ENCODE measurements around the gene SND1.
A peak's percentile ranks its signal among the peaks of the same experiment; 100 is the strongest.

SND1 gene

DNA sequence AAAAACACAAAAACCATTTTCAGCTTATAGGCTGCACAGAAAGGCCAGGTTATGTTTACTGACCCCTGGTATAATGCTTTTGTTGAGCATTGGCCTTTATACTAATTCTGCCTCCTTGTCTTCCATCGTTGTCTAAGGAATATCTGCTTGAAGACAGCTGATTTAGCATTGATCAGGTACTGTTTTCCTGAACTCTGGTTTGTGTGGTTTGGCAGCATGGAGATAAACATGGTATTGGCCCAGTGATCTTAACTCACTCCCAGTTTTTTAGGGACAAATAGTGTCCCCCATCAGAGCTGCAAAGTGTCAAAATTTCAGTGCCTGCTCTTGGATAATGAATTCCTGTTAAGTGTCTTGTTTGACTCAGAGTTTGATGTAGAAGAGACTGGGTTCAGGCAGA lies 100.8 kb downstream of the SND1 start:
- intact Hi-C loops (cut with DNase I), result no loop called here
- no peak for DNase-seq

DNA sequence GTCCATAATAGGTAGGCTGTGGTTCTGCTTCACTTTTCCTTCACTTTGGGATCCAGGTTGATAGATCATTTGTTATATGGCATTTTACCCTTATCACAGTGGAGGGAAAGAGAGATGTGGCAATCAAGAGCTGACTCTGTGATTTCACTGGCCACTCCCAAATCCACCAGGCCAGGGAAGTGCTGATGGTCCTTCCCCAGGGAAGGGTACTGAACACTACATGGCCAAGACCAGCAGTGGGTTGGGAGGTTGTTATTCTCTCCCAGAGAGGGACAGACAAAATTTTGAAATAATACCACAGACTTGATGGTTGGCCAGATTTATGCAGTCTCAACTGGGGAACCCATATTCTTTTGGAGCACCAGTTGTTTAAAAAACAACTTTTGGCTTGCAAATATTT lies 102.5 kb downstream of the SND1 start:
- no peak for DNase-seq
- intact Hi-C loops (cut with DNase I), result no loop called here

DNA sequence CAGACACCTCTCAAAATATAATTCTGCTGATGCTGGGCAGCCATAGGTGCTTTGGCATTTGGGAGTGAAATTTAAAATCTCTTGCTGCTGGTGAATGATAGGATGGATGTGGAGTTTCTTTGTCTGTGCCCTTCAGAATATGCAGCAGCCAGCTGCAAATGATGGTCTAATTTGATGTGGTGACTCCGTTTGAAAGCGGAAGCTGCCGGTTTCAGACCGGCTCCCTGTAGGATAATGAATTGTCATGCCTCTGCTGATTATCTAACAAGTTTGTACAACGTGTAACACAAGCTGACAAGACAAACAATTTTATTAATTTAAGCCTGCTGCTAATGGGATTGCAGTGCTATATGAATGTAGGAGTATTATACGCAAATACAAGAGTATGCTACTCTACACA lies 103.5 kb downstream of the SND1 start:
- intact Hi-C loops (cut with DNase I), result no loop called here
- peak in 11 of 42 donors; percentile 8 to 51 (median 20) for DNase-seq

DNA sequence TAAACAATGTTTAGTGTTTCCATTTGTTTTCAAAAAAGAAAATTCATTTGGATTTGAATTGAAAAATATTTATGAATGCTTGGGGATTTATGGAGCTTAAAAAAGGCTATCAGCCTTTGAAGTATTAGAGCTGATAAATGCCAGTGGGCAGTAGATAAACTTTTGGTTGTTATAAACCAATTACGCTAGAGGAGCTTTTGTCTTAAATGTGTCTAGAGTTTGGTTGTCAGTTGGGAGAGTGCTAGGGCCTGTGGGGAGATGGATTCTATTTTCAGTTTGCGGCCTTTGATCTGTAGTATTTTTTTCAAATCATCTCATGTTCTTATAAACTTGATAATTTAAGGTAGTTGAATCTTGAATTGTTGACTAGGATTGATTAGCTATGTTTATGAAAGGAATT lies 104.0 kb downstream of the SND1 start:
- intact Hi-C loops (cut with DNase I), result no loop called here
- DNase-seq, result no peak

DNA sequence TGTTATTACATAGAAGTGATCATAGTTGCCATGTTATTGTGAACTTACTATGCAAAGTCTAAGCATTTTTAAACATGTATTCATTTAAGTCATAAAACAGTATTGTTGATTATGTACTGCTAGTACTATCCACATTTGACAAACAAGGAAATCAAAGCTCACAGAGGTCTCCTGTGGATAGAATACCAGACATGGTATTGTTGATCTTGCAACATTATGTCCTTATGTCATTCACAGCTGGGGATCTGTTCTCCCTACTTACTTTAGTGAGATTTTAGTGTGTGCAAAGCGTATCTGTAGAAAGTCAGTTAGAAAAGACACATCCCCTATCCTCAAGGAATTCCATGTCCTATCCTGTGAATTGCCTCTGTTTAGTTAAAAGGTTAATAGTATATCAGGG lies 106.1 kb downstream of the SND1 start:
- no peak for DNase-seq
- intact Hi-C loops (cut with DNase I), result no loop called here

DNA sequence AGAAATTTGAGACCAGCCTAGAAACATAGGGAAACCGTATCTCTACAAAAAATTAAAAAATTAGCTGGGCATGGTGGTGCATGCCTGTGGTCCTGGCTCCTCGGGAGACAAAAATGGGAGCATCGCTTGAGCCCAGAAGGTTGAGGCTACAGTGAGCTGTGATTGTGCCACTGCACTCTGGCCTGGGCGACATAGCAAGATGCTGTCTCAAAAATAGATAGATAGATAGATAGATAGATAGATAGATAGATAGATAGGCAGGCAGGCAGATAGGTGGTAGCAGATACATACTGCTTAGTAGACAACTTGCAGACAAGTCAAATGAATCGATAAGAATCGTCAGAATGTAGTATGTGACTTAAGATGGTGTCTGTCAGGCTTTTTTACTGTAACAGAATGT lies 106.9 kb downstream of the SND1 start:
- no peak for DNase-seq
- intact Hi-C loops (cut with DNase I), result no loop called here

DNA sequence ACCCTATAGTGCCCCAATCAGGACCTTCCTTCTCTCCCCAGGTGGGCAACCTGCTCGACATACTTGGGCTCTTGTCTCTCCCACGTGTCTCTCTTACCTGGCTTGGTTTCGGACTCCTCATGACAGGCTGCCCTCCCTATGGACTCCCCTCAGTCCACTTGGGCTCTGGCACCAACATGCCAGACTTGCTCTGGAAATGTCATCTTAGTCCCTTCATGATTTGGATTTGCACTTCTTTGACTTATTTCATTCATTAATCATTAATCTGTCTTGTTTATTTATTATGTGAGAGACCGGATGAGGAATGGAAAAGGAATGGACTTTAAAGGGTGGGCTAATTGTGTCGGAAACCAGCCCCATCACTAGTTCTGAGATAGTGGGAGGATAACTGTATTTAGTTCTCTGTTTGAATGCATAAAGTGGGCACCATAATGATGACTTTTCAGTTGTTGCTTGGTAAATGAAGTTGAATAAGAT lies 108.0 kb downstream of the SND1 start:
- DNase-seq, result no peak
- intact Hi-C loops (cut with DNase I), result no loop called here

DNA sequence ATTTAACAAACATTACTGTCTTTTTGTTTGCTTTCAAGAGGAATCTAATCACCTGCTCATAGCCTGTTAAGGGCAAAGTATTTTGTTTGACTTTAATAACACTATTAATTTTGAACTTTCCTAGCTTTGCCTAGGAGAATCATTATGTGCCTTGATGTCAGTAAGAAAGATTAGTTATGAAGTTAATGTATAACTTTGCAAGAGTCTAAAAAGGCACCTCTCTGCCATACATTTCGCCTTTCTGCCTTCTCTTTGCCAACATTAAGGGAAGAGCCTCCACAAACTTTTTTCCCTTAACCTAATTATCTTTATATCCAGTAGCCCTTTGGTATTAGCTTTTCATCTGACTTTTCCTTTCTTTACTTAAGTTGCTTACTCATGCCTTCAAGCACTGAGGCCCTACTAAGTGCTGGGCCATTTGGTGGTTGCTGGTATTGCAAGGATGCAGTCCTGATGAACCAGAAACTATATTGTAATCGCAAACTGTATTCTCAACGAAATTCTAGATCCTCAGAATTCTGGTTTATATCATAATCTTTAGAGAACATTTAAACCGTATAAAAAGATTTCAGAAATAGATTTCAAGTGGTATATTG lies 108.5 kb downstream of the SND1 start:
- DNase-seq, result no peak
- intact Hi-C loops (cut with DNase I), result no loop called here

DNA sequence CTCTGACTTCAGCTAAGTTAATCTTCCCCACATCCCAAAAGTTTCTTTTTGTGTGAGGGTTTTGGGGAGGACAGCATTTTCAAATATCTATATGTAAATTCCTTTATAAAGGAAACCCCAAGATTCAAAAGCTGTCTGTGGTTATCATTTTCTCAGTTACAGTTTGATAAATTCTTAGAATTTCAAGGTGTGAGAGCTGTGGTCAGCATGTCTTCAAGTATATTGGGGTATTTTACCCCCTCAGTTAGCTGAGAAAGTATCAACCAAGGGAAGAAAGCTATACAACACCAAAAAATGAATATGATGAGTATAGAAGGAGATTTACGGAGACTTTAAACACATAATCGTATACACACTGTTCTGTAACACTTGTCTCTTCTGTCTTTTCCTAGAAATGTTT lies 109.2 kb downstream of the SND1 start:
- intact Hi-C loops (cut with DNase I), result no loop called here
- no peak for DNase-seq

DNA sequence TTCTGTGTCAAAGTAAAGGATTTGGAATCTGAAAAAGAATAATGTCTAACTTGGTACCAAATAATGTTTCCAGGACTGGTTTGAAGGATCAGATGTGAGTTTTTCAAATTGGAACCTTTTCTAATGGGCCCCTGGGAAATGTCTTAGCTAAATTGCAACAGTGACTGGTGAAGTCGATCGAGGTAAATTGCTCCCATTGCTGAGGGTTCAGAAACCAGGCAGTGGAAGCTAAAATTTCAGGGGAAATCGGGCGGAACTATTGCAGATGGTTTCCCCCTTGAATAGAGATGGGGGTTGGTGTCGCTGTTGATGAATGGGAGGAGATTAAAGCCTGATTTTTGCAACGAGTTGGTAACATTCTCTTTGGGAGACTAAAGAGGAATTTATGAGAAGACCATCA lies 112.7 kb downstream of the SND1 start:
- intact Hi-C loops (cut with DNase I), result no loop called here
- DNase-seq, result no peak

DNA sequence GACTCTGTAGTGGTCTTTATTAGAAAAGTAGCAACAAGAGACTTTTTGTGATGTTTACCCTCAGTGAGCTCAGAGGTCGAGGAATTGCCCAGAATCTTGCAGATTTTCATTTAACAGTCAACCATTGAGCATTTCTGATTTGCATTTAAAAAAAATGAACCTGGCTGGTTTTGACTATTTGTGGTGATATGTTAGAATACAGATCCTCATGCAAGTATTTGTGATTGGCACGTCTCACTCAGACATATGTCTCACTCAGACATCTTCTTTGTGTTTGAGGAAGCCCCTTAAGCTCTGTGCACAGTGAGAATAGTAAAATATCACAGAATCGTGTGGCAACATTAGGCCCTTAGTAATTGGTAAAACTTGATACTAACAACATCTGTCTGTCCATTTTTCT lies 113.2 kb downstream of the SND1 start:
- intact Hi-C loops (cut with DNase I), result no loop called here
- no peak for DNase-seq

DNA sequence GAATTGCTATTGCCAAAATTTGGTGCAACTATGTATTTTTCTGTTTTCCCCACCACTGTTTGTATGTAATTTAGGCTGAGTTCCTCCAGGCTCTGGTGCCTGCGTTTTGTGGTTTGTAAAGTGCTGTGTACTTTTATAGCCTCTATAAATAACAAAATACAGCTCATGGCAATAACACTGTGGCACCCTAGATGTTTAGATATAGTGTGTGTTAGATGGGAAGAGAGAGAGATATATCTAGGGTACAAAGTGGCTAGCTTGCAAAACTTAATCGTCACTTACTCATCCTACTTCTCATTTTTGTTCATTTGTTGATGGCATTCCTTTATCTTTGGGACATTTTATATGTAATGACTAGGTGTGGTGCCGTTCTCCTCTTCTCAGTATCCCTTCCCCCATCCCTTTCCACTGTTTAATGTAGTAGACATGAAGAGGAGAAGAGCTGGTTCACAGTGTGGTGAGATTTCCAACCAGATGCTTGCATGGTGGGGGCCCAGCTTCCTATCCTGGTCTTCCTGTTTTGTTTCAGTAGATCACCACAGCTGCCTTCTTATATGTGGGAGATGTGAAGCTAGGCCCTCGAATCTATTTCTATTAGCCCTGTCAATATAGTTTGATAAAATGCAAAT lies 115.0 kb downstream of the SND1 start:
- intact Hi-C loops (cut with DNase I), result no loop called here
- no peak for DNase-seq

DNA sequence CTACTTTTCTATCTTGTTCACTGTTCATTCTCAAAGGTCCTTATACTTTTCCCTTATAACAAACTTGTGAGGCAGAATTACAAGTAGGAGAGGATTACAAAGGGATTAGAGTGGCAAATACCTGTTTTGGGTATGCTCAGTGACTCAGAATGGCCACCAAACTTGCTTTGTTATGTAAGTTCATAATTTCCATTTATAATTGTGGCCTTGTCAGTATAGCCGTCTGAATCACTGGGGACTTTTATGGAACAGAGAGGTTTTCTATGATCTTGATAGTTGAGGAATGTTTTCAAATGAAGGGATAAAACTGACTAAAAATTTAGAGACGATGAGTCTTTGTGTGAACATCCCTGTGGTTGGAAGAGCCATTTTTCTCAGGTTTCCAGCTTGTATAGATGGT lies 116.2 kb downstream of the SND1 start:
- no peak for DNase-seq
- intact Hi-C loops (cut with DNase I), result no loop called here

DNA sequence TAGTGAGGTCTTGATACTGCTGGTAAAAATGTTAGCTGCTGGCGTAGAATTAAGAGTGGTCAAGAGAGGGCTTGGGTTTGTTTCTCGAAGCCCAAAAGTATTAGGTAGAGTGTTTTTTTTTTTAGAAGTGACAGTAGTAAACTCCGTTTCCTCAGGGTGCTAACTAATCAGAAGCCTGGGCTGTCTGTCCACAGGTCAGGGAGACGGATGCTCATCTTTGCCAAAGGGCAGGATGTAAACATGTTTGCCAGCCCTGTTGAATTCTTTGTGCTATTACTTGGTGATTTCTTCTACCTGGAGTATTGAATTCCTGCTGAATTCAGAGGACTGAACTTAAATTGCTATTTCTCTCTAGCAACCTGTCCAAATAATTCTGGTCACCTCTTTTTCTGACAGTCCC lies 117.1 kb downstream of the SND1 start:
- no peak for DNase-seq
- intact Hi-C loops (cut with DNase I), result no loop called here

DNA sequence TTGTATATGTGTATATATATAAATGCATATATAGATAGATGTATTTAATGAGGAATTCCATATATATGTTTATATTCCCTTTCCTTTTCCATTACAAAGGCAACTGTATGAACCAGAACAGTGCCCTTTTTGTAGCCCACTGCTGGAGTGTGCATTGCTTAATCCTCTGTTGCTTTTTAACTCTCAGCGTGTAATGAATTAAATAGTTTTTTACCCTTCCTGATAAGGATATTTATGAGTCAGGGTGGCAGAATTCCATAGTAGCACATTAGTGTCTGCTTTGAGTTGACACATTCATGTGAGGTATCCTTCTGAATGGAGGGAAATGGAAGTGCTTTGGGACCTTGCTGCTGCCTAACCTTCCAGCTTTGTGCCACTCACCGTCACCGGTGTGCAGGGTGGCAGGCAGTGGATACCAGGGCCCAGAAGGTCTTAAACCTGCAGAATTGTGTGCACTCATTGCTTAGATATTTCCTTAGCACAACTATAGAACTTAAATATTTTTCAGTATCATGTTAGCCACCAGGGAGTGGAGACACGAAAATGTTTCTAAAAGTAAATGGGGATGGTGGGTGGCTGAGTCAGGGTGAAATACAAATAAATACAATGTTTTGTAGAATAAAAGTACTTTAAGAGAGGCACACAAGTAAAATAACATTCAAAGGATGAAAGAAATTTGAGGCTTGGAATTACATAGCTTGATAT lies 117.9 kb downstream of the SND1 start:
- intact Hi-C loops (cut with DNase I), result no loop called here
- no peak for DNase-seq

DNA sequence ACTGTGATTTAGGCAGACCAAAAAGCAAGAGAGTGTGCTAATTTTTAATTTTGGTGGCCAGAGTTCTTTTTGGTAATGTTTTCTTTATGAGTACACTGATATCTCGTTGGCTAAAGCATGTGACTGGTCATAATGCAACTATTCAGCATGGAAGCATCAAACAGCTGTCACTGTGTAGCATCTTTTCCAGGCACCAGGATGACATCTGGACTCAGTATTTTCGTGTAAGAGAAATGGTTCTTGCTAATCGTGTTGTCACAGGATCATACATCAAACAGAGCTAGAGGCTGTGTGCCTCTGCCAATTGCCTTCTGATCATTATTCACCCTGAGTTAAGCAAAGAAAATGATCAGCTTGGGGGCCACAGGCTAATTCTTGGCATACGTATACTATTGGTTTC lies 118.9 kb downstream of the SND1 start:
- no peak for DNase-seq
- intact Hi-C loops (cut with DNase I), result no loop called here

DNA sequence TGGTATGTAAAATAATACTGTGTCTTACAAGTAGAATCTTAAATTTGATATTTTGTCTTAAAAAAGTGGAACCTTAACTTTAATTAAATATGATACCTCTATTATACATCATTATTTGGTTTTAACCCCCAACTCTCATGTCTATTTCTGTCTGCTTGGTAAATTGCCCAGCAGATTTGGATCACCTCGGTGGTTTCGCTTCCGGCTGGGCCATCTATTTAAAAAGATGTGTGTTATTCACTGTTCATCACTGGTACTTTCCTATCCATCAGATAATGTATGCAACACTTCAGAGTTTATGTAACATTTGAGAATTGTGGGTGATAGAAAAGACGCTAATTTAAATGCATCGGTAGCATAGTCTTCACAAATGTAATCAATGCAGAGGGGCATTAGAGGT lies 119.7 kb downstream of the SND1 start:
- intact Hi-C loops (cut with DNase I), result no loop called here
- DNase-seq, result no peak

DNA sequence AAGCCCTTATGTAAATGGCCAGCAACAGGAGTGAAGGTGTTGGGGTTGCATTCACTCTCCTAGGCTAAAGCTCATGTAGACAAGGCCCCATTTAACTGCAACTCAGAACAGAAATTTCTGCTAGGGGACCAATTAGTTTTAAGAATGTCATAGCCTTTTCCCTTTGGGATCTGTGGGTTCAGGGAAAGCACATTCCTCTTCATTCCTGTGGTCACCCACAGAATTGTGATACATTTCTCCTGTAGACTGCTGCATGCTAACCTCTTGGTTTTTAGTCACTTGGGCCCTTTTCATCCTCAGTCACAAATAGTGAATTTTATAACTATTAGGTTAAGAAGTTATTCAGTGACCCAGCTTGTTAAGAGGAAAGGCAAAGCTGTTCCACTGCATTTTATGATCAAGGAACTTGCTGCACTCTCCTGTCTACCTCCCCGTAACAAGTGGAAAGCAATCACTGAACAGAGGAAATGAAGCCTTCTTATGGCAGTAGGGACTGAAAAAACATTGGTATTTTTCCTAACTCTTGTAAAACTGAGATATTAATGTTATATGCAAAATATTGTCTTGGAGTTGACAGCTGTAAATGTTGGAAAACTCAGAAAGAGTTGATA lies 124.9 kb downstream of the SND1 start:
- no peak for DNase-seq
- intact Hi-C loops (cut with DNase I), result no loop called here

DNA sequence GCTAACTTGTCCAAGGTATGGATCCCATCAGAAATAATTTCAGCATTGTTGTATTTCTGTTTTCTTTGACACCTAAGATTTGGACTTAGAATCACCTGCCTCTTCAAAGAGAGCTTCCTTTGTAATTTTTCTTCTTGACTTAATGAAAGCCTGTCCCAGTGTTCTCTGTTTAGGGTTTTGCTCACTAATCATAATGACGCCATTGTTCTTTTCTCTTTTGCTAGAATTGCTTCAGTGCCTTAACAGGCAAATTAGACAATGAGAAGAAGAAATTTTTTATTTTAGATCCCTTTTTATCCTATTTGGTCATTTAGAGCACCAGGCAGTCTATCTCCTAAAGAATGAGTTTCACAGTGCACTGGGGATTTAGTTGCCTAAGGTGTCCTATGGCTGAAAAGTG lies 128.5 kb downstream of the SND1 start:
- no peak for DNase-seq
- intact Hi-C loops (cut with DNase I), result no loop called here

DNA sequence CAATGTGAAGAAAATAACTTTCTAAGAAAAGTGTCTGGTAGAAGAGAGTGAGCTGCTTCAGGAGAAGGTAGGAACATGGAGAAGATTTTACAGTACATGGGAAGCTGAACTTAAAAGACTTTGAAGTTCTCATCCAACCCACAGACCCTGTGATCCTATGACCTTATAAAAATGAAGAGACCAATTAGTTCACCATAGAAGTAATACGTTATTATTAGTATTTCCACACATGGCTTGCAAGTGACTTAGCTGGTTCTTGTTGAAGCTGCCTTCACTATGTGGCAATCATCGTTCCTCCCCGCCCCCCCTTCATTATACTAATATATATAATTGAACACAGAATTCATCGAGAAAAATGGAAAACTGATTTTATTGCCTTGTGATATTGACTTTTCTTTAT lies 129.1 kb downstream of the SND1 start:
- intact Hi-C loops (cut with DNase I), result no loop called here
- no peak for DNase-seq

DNA sequence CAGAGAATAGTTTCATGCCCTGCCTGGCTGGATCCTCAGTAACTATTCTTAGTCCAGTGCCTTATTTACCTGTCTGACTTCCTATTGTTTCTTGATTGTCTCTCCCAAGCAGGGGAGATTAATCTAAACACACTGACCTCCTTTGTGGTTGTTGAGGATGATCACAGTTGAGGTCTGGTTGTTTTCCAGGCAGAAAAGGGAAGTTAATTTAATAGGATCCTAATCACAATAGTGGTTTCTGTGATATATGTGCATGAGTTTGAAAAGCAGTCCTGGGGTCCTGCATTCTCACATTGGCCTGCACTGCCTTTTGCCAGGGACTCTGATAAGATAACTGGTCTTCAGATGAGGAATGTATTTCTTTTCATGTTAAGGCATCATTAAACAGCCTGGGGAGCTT lies 130.1 kb downstream of the SND1 start:
- DNase-seq, result no peak
- intact Hi-C loops (cut with DNase I), result no loop called here

Data from head of caudate nucleus (tissue), 42 donors.